Stromal cell of bone marrow (primary cell): ENCODE results near the gene NCS1.

Source experiments
- DNase-seq: peaks from one replicate; pipeline ENCODE4 v3.0.0-alpha.2; 2012; ENCODE audit warnings: low read depth

The NCS1 gene

DNA sequence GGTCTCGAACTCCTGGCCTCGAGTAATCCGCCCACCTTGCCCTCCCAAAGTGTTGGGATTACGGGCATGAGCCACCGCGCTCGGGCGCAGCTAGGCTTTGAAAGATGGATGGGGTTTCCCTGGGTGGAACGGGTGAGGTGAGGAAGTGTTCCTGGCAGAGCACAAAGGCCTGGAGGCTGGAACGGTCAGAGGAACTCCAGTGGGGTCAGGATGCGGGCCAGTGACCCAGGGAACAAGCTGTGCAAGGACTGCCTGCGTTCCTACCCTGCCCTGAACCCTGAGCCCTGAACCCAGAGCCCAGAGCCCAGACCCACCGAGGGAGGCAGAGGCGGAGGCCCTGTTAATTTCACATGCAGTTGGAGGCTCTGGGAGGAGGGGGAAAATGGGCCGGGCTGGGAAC is 23.4 kb downstream of the NCS1 start:
- no peak for DNase-seq

- no peak for DNase-seq
Measured at GRCh38 chr9:130196643-130197042, 24.4 kb downstream of the NCS1 start.

DNA sequence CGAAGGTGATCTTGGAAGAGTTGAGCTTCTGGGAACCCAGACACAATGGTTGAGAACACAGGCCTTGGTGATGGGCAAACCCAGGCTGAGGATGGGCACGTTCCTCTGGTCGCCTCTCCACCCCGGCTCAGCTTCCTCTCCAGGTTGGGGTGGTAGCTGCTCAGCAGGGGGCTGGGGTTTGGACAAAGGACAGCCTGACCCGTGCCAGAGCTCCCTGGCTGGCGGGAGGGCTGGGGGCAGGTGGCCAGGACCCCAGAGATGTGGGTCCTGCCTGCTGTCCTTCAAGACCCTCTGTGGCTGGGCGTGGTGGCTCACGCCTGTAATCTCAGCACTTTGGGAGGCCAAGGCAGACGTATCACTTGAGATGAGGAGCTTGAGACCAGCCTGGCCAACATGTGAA is 25.2 kb downstream of the NCS1 start:
- no peak for DNase-seq

DNA sequence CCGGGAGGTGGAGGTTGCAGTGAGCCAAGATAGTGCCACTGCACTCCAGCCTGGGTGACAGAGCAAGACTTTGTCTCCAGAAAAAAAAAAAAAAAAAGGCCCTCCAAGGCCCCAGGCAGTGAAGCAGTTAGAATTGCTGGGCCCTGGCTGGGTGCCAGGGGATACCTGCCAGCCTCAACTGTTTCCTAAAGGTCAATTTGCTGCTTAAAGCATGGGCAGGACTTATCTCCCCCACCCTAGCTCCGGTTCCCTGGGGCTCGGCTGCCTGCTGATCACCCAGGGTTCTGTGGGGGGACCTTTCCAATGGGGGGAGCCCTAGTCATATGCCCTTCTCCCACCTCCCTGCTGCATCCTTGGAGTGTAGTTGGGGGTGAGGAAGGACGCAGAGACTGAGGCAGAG is 25.7 kb downstream of the NCS1 start:
- no peak for DNase-seq

GRCh38 chr9:130198501-130199179 is 26.4 kb downstream of the NCS1 start:
- no peak for DNase-seq

DNA sequence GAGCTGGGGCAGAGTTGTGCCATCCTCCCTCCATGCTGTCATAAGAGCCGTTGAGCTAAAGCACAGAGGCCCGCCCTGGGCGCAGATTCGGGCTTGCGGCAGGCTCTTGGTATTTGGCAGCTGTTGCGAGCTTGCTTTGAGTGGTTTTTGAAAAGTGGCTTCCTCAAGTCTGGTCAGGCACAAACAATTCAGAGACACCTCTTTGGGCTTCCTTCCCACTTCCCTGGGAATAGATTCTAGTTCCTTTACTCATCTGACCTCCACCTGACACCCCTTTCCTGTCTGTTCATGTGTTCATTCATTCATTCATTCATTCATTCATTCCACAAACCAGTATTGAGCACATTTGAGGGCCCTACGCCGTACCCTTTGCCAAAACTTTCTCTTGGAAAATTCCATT is 27.4 kb downstream of the NCS1 start:
- DNase-seq, result no peak

- no peak for DNase-seq
Measured at GRCh38 chr9:130200038-130200849, 28.0 kb downstream of the NCS1 start.

- no peak for DNase-seq
Measured at GRCh38 chr9:130201399-130201873, 29.2 kb downstream of the NCS1 start.

- DNase-seq, result no peak
Measured at GRCh38 chr9:130201974-130202373, 29.8 kb downstream of the NCS1 start.

- no peak for DNase-seq
Measured at GRCh38 chr9:130204341-130204740, 32.1 kb downstream of the NCS1 start.

- no peak for DNase-seq
Measured at GRCh38 chr9:130204959-130205358, 32.8 kb downstream of the NCS1 start.

DNA sequence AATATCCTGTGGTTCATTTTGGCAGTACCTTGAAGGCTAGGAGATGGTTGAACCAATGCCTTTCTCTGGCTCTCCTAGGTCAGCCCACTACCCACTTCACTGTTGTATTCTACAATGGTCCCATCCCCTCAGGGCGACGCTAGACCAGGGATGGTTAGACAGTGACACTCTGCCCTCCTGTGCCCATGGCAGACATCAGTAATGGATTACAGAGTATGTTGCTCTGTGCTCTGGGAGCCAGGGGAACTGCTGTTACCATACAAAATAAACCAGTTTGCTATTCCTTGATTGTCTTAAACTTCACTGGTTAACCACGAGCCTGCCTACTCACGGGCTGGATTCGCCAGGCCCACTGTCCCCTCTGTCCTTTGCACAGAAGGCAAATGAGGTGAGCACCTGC is 33.7 kb downstream of the NCS1 start:
- no peak for DNase-seq

DNA sequence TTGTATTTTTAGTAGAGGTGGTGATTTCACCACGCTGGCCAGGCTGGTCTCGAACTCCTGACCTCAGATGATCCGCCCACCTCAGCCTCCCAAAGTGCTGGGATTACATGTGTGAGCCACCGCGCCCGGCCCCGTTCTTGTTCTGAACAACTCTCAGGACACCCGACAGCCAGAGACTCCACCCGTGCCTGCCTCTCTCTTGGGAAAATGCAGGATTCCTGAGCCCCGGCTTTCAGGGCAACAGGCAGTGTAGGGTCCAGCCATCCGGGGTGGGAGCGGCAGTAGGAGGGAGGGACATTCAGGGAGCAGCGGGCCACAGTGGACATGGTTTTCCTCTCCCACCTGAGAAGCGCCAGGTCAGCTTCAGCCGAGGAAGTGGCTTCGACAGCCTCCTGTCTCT is 34.4 kb downstream of the NCS1 start:
- no peak for DNase-seq

- DNase-seq, result no peak
Measured at GRCh38 chr9:130207241-130207992, 35.2 kb downstream of the NCS1 start.

- no peak for DNase-seq
Measured at GRCh38 chr9:130208600-130209347, 36.6 kb downstream of the NCS1 start.

- no peak for DNase-seq
Measured at GRCh38 chr9:130209422-130209821, 37.2 kb downstream of the NCS1 start.

DNA sequence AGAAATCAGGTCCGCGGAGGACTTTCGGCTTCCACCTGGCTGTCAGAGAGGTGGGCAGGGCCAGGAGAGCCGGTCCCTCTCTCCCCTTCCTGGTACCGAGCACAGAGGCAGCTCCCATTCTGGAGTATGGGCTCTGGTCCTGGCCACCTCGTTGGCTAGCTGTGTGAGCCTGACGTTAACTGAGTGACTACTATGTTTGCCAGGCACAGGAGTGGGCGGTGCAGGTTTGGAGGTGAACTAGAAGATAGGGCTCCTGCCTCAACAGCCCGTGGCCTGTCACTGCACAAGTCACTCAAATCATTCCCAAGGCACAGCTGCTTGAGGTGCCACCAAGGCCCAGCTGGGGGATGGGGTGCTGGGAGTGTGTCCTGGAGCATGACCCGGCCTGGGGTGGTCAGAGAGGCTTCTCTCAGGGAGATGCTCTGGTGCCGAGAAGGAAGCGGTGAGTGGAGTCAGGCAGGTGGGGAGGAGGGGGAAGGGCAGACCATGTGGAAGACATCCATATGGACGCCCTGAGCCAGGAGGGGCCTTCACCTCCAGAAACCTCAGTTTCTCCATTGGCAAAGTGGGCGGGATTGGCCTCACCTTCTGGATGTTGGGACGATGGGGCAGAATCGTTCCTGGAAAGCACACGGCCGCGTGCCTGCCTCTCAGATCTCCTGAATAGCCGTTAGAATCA is 39.5 kb downstream of the NCS1 start:
- no peak for DNase-seq

GRCh38 chr9:130212543-130213297 is 40.5 kb downstream of the NCS1 start:
- no peak for DNase-seq

DNA sequence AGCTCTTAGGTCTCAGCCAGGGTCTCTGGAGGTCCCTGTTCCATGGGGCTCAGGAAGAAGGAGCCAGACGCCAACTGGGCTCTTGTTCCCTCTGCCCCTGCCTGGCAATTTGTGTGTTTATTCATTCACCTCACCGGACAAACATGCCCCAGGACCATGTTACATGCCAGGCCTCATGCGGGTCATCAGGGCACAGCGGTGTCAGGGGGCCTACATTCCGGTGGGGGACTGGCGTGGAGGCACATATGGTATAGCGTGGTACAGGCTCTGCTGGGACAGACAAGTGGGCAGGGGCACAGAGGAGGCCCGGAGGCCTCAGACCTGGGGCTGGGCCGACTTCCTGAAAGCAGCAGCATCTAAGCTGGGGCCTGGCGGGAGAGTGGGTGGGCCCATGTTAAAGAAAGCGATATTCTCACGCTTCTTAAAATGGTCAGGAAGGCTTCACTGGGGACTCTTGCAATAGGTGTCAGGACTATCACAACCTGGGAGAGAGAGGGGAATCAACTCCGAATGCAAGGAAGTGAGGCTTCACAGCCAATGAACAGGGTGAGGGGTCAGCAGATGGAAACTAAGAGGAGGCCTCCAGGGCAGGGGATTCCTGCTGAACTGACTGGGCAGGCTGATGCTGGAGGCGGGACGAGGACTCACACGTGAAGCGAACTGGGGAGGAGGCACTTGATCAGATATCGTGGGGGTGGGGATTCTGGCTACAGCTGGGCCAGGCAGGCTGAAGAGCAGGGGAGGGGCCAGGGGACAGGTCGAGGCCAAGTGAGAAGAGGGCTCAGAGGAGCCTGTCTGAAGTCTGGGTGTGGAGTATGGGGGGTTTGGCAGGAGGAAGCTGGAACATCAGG is 41.9 kb downstream of the NCS1 start:
- no peak for DNase-seq
